Liver (tissue), 9 donors: ENCODE data around the gene LGR4. TPM values are rescaled to one million over a fixed set of nuclear protein-coding genes. Genes with fewer than 3 reads are reported as not detected.

Experiments
- DNase-seq: peaks from one replicate; pipeline ENCODE4 v3.0.0-alpha.2; 2017; ENCODE audit warnings: low spot score
- H3K27ac ChIP-seq, 2 donors: one replicate each; pipeline ENCODE4 v1.7.0; 2013; ENCODE audit warnings: inconsistent platforms in 2 of 2, low read length in 2 of 2, control low read depth in 1 of 2, low read depth in 1 of 2, mild to moderate bottlenecking in 1 of 2
- H3K27me3 ChIP-seq, 4 donors: one replicate each; pipeline versions ENCODE4 v1.6.1 to v1.7.0; 2013; ENCODE audit warnings: low read length in 3 of 4, inconsistent platforms in 1 of 4, mild to moderate bottlenecking in 1 of 4, moderate library complexity in 1 of 4; ENCODE audit not compliant: control insufficient read depth in 4 of 4, insufficient read depth in 4 of 4
- H3K36me3 ChIP-seq, 4 donors: one replicate each; pipeline versions ENCODE4 v1.6.1 to v1.7.0; 2013; ENCODE audit warnings: low read length in 3 of 4, mild to moderate bottlenecking in 3 of 4, low read depth in 1 of 4, moderate library complexity in 1 of 4; ENCODE audit not compliant: control insufficient read depth in 4 of 4, insufficient read depth in 3 of 4
- H3K4me1 ChIP-seq, 4 donors: one replicate each; pipeline versions ENCODE4 v1.6.1 to v1.7.0; 2013; ENCODE audit warnings: low read length in 3 of 4, mild to moderate bottlenecking in 3 of 4, moderate library complexity in 1 of 4; ENCODE audit not compliant: control insufficient read depth in 4 of 4, insufficient read depth in 4 of 4
- H3K4me3 ChIP-seq, 3 donors: one replicate each; pipeline versions ENCODE4 v1.6.1 to v1.7.0; 2013; ENCODE audit warnings: low read length in 3 of 3, control low read depth in 1 of 3, low read depth in 1 of 3, mild to moderate bottlenecking in 1 of 3
- H3K9ac ChIP-seq, 2 donors: one replicate each; pipeline ENCODE4 v1.7.0; 2013; ENCODE audit warnings: low read length in 2 of 2, mild to moderate bottlenecking in 2 of 2, moderate library complexity in 2 of 2, control low read depth in 1 of 2, low read depth in 1 of 2
- H3K9me3 ChIP-seq, 4 donors: one replicate each; pipeline versions ENCODE4 v1.6.1 to v1.7.0; 2013; ENCODE audit warnings: low read length in 3 of 4; ENCODE audit not compliant: control insufficient read depth in 4 of 4
- EGR1 ChIP-seq, 2 donors: IDR thresholded peaks; 2 replicates each; pipeline ENCODE4 v1.6.1; 2016 to 2018; ENCODE audit warnings: antibody characterized with exemption in 2 of 2, low read depth in 2 of 2
- FOXA1 ChIP-seq: IDR thresholded peaks from 2 replicates; pipeline ENCODE4 v1.6.1; 2016; ENCODE audit warnings: antibody characterized with exemption
- FOXA2 ChIP-seq: IDR thresholded peaks from 2 replicates; pipeline ENCODE4 v1.6.1; 2016; ENCODE audit warnings: antibody characterized with exemption
- GABPA ChIP-seq, 2 donors: IDR thresholded peaks in 1 of 2; conservative IDR thresholded peaks in 1 of 2; 2 replicates each; pipeline ENCODE4 v1.6.1; 2016; ENCODE audit warnings: antibody characterized with exemption in 2 of 2, mild to moderate bottlenecking in 1 of 2, moderate library complexity in 1 of 2
- HNF4A ChIP-seq, 2 donors: conservative IDR thresholded peaks; 2 replicates each; pipeline ENCODE4 v1.6.1; 2016; ENCODE audit warnings: antibody characterized with exemption in 2 of 2, mild to moderate bottlenecking in 2 of 2
- HNF4G ChIP-seq: IDR thresholded peaks from 2 replicates; pipeline ENCODE4 v1.6.1; 2016; ENCODE audit warnings: antibody characterized with exemption
- JUND ChIP-seq, 2 donors: IDR thresholded peaks; 2 replicates each; pipeline ENCODE4 v1.6.1; 2016; ENCODE audit warnings: antibody characterized with exemption in 2 of 2
- NR2F2 ChIP-seq: IDR thresholded peaks from 2 replicates; pipeline ENCODE4 v1.6.1; 2016; ENCODE audit warnings: antibody characterized with exemption
- RAD21 ChIP-seq, 2 donors: IDR thresholded peaks; 2 replicates each; pipeline ENCODE4 v1.6.1; 2016; ENCODE audit warnings: antibody characterized with exemption in 2 of 2, mild to moderate bottlenecking in 2 of 2
- RXRA ChIP-seq, 2 donors: IDR thresholded peaks; 2 replicates each; pipeline ENCODE4 v1.6.1; 2017 to 2018; ENCODE audit warnings: antibody characterized with exemption in 2 of 2, mild to moderate bottlenecking in 1 of 2
- SP1 ChIP-seq: IDR thresholded peaks from 2 replicates; pipeline ENCODE4 v1.6.1; 2018; ENCODE audit warnings: antibody characterized with exemption, mild to moderate bottlenecking
- TAF1 ChIP-seq: conservative IDR thresholded peaks from 2 replicates; pipeline ENCODE4 v1.6.1; 2016; ENCODE audit warnings: antibody characterized with exemption, mild to moderate bottlenecking
- YY1 ChIP-seq: IDR thresholded peaks from 2 replicates; pipeline ENCODE4 v1.6.1; 2016; ENCODE audit warnings: antibody characterized with exemption, mild to moderate bottlenecking
- WGBS: extraction: QIAGEN DNeasy Blood & Tissue Kit; methylation state at CpG from one replicate; pipeline ENCODE4 v1.1.7; 2013; 5-methylcytosine and 5-hydroxymethylcytosine counted together
- polyA plus RNA-seq, 2 donors: library from polyadenylated mRNA; stranded (reverse) in 1 of 2; unstranded in 1 of 2; fragments of 200-250 nt in 1 of 2; fragments of >200 nt in 1 of 2; fragmentation: Nextera tagmentation in 1 of 2; extraction: Ambion mirVana in 1 of 2; gene quantifications; one replicate each; pipeline versions ENCODE4 v1.2.1 to v1.2.3, GENCODE V29; 2013 to 2015
- total RNA-seq, 2 donors: library from RNA; depleted of rRNA; stranded (reverse); fragments of >200 nt; gene quantifications; one replicate each; pipeline ENCODE4 v1.2.3, GENCODE V29; 2014
- TF ChIP-seq, protein P1 (sequence below): IDR thresholded peaks from 2 replicates; pipeline ENCODE4 v1.6.1; 2016; ENCODE audit warnings: antibody characterized with exemption
- TF ChIP-seq, protein P2 (sequence below): fragments of 150-350 bp; IDR thresholded peaks from 2 replicates; pipeline ENCODE4 v1.5.1; 2017; ENCODE audit warnings: improper control_type of control experiment, low read depth, low read length; ENCODE audit not compliant: missing input control
- TF ChIP-seq, protein P3 (sequence below): IDR thresholded peaks from 2 replicates; pipeline ENCODE4 v1.6.1; 2016; ENCODE audit warnings: antibody characterized with exemption
- TF ChIP-seq, protein P4 (sequence below): IDR thresholded peaks from 2 replicates; pipeline ENCODE4 v1.6.1; 2016; ENCODE audit warnings: antibody characterized with exemption
- TF ChIP-seq, protein P5 (sequence below): IDR thresholded peaks from 2 replicates; pipeline ENCODE4 v1.6.1; 2016; ENCODE audit warnings: antibody characterized with exemption, mild to moderate bottlenecking
- donor health status: healthy.
- donor health status: healthy.
- donor health status: healthy.
- donor health status: healthy.
- donor health status: healthy.

Gene LGR4
- total and polyA plus RNA-seq, 4 donors, result 13.7 to 95.3 (median 42.5) TPM

DNA sequence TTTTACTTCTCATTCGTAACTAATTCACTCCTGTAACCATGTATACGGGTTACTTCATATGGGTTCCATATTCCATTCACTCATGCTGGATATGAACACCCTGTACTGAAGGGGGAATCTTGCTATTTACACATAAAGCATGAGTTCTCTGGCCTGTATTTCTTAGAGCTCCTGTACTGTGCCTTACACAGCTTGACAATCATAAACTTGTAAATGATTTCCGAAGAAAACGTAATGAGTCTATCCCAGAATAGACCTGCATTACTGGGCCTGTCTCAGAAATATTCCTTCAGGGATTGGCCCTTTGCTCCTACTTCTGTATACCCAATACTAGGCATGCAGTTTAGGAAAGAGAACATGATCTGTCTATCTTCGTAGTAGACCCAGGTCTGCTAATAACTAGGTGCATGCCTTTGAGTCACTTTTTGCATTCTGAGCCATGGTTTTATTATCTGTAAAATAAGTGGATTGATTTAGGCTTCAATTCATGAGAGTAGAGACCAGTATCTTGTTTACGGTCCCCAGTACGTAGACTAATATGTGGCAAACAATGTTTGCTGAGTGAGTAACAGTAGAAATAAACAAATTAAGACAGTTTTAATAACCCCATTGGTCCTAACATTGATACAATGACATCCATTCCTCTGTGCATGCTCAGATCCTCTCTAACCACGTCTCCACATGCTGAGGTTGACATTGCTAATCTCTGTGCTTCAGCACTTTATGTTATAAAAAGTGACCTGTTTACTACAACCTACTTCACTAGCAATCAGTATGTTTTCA is 110.8 kb downstream of the LGR4 start:
- peaks cover 0 to 18% (median 14%) of the 10 kb centered on the region in 4 donors for H3K4me1 ChIP-seq
- no peaks in the 10 kb centered on the region for H3K36me3 ChIP-seq
- H3K27ac ChIP-seq, result no peak overlapping the region
- no peaks in the 10 kb centered on the region for H3K9me3 ChIP-seq
- no peak for DNase-seq
- no peak overlapping the region for H3K9ac ChIP-seq
- WGBS, result 81% methylated on average over 8 of the region's 8 CpGs
- no peak overlapping the region for H3K4me3 ChIP-seq
- TF ChIP-seq RXRA (IDR thresholded peaks at IDR 0.05) (no peak), HNF4A (conservative IDR thresholded peaks at IDR 0.05) (no peak), RAD21 (IDR thresholded peaks at IDR 0.05) (no peak), GABPA (IDR thresholded peaks at IDR 0.05 in 1 of 2, conservative IDR thresholded peaks at IDR 0.05 in 1 of 2) (no peak), EGR1 (IDR thresholded peaks at IDR 0.05; ENCODE audit: low read depth in 2 of 2) (no peak), NR2F2 (no peak), TAF1 (no peak), FOXA2 (no peak), HNF4G (no peak), FOXA1 (no peak), SP1 (no peak), YY1 (no peak), JUND (IDR thresholded peaks at IDR 0.05) (no peak)
- TF ChIP-seq, protein P1, sequence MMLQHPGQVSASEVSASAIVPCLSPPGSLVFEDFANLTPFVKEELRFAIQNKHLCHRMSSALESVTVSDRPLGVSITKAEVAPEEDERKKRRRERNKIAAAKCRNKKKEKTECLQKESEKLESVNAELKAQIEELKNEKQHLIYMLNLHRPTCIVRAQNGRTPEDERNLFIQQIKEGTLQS, result no peak
- TF ChIP-seq, protein P2, sequence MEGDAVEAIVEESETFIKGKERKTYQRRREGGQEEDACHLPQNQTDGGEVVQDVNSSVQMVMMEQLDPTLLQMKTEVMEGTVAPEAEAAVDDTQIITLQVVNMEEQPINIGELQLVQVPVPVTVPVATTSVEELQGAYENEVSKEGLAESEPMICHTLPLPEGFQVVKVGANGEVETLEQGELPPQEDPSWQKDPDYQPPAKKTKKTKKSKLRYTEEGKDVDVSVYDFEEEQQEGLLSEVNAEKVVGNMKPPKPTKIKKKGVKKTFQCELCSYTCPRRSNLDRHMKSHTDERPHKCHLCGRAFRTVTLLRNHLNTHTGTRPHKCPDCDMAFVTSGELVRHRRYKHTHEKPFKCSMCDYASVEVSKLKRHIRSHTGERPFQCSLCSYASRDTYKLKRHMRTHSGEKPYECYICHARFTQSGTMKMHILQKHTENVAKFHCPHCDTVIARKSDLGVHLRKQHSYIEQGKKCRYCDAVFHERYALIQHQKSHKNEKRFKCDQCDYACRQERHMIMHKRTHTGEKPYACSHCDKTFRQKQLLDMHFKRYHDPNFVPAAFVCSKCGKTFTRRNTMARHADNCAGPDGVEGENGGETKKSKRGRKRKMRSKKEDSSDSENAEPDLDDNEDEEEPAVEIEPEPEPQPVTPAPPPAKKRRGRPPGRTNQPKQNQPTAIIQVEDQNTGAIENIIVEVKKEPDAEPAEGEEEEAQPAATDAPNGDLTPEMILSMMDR, result no peak
- TF ChIP-seq, protein P3, sequence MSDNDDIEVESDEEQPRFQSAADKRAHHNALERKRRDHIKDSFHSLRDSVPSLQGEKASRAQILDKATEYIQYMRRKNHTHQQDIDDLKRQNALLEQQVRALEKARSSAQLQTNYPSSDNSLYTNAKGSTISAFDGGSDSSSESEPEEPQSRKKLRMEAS, result no peak
- TF ChIP-seq, protein P4, sequence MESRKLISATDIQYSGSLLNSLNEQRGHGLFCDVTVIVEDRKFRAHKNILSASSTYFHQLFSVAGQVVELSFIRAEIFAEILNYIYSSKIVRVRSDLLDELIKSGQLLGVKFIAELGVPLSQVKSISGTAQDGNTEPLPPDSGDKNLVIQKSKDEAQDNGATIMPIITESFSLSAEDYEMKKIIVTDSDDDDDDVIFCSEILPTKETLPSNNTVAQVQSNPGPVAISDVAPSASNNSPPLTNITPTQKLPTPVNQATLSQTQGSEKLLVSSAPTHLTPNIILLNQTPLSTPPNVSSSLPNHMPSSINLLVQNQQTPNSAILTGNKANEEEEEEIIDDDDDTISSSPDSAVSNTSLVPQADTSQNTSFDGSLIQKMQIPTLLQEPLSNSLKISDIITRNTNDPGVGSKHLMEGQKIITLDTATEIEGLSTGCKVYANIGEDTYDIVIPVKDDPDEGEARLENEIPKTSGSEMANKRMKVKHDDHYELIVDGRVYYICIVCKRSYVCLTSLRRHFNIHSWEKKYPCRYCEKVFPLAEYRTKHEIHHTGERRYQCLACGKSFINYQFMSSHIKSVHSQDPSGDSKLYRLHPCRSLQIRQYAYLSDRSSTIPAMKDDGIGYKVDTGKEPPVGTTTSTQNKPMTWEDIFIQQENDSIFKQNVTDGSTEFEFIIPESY, result no peak
- TF ChIP-seq, protein P5, sequence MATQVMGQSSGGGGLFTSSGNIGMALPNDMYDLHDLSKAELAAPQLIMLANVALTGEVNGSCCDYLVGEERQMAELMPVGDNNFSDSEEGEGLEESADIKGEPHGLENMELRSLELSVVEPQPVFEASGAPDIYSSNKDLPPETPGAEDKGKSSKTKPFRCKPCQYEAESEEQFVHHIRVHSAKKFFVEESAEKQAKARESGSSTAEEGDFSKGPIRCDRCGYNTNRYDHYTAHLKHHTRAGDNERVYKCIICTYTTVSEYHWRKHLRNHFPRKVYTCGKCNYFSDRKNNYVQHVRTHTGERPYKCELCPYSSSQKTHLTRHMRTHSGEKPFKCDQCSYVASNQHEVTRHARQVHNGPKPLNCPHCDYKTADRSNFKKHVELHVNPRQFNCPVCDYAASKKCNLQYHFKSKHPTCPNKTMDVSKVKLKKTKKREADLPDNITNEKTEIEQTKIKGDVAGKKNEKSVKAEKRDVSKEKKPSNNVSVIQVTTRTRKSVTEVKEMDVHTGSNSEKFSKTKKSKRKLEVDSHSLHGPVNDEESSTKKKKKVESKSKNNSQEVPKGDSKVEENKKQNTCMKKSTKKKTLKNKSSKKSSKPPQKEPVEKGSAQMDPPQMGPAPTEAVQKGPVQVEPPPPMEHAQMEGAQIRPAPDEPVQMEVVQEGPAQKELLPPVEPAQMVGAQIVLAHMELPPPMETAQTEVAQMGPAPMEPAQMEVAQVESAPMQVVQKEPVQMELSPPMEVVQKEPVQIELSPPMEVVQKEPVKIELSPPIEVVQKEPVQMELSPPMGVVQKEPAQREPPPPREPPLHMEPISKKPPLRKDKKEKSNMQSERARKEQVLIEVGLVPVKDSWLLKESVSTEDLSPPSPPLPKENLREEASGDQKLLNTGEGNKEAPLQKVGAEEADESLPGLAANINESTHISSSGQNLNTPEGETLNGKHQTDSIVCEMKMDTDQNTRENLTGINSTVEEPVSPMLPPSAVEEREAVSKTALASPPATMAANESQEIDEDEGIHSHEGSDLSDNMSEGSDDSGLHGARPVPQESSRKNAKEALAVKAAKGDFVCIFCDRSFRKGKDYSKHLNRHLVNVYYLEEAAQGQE, result no peak
- no peaks in the 10 kb centered on the region for H3K27me3 ChIP-seq
